Measurements from ENCODE around the gene COL20A1. TPM values are rescaled to one million over a fixed set of nuclear protein-coding genes. Genes with fewer than 3 reads are reported as not detected.
"Not testable (repeated sequence)": the region's sequence is repeated elsewhere in the genome, so short reads cannot be mapped to it uniquely, and the experiment has no call there.

COL20A1 gene
- total RNA-seq, 1 donor from 2014 or later = not detected

DNA sequence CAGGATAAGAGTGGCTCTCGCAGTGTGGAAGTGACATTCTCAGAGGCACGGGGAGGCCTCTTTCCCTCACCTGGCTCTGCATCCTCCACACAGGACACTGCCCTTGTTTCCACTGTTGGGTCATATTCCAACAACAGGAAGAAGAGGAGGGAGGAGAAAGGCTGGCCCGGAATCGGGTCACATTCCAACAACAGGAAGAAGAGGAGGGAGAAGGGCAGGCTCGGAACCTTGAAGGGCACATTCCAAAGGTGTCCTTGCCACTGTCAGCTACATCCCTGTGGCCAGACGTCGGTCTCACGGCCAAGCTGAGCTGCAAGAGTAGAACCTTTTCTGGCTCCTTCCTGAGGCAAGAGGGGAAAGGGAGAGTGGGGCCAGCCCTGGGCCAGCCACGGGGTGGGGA lies 42.7 kb downstream of the COL20A1 start:
- TF ChIP-seq, protein P1, sequence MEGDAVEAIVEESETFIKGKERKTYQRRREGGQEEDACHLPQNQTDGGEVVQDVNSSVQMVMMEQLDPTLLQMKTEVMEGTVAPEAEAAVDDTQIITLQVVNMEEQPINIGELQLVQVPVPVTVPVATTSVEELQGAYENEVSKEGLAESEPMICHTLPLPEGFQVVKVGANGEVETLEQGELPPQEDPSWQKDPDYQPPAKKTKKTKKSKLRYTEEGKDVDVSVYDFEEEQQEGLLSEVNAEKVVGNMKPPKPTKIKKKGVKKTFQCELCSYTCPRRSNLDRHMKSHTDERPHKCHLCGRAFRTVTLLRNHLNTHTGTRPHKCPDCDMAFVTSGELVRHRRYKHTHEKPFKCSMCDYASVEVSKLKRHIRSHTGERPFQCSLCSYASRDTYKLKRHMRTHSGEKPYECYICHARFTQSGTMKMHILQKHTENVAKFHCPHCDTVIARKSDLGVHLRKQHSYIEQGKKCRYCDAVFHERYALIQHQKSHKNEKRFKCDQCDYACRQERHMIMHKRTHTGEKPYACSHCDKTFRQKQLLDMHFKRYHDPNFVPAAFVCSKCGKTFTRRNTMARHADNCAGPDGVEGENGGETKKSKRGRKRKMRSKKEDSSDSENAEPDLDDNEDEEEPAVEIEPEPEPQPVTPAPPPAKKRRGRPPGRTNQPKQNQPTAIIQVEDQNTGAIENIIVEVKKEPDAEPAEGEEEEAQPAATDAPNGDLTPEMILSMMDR (IDR thresholded peaks at IDR 0.05) = no peak
- no peak for DNase-seq (ENCODE audit: extremely low spot score, unreplicated experiment)
- no peak overlapping the region for H3K4me3 Mint-ChIP-seq (ENCODE audit: unreplicated experiment)
- H3K27ac Mint-ChIP-seq (ENCODE audit: unreplicated experiment) = no peak overlapping the region
- H3K4me1 Mint-ChIP-seq (ENCODE audit: unreplicated experiment) = peaks cover 26% of the 10 kb centered on the region
- no peaks in the 10 kb centered on the region for H3K36me3 Mint-ChIP-seq (ENCODE audit: unreplicated experiment)
- peaks cover 30% of the 10 kb centered on the region for H3K27me3 Mint-ChIP-seq (ENCODE audit: unreplicated experiment)
- H3K9me3 Mint-ChIP-seq (ENCODE audit: unreplicated experiment) = peaks cover 3% of the 10 kb centered on the region

DNA sequence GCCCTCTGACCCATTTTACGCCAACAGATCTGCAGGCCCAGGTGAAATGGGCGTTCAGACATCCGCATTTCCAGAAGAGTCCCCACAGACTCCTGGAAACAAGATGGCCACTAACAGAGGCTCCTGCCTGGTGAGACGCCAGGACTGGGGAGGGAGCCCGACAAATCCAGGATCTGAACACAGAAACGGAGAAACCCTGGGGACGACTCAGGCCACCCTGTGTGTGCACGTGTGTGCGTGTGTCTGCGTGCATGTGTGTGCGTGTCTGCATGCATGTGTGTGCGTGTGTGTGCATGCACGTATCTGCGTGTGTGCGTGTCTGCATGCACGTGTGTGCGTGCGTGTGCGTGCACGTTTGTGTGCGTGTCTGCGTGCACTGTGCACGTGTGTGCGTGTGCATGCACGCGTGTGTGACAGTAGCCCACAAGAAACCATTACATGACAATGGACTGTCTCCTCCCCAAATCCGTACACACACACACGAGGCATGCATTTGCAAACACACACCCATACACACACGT lies 43.3 kb downstream of the COL20A1 start:
- Mint-ChIP-seq H3K9me3 (ENCODE audit: unreplicated experiment) (peaks cover 3% of the 10 kb centered on the region), H3K4me3 (ENCODE audit: unreplicated experiment) (no peak overlapping the region), H3K27ac (ENCODE audit: unreplicated experiment) (no peak overlapping the region), H3K4me1 (ENCODE audit: unreplicated experiment) (peaks cover 26% of the 10 kb centered on the region), H3K36me3 (ENCODE audit: unreplicated experiment) (no peaks in the 10 kb centered on the region), H3K27me3 (ENCODE audit: unreplicated experiment) (peaks cover 36% of the 10 kb centered on the region)
- DNase-seq (ENCODE audit: extremely low spot score, unreplicated experiment) = no peak
- TF ChIP-seq, protein P1 (IDR thresholded peaks at IDR 0.05) = no peak

DNA sequence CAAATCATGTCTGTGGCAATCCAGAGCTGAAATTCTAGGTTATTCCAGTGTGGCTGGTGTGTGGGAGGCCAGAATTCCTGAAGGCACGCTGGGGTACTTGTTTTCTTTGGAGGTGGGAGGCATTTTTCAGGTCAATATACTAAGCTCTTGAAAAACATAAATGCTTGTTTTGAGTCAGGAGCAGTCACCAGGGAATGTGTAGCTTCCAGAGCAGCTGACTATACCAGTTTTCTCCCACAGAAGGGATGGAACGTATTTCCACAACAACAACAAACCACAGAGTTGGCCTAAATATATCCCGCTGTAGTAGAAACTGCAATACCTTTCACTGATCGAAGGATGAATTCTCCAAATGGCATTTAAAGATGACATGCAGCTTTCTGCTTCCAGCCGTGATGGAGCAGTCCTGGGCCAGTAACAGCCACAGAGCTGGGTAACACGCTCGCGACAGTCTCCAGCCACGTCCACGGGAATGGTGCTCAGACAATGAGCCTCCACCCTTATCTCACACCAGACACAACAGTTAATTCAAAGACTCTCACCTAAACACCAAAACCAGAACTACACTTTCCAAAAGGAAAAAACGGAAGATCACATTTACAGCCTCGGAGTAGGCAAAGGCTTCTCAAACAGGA lies 44.9 kb downstream of the COL20A1 start:
- Mint-ChIP-seq H3K27ac (ENCODE audit: unreplicated experiment) (peak overlapping the region; percentile 4), H3K27me3 (ENCODE audit: unreplicated experiment) (peaks cover 48% of the 10 kb centered on the region), H3K9me3 (ENCODE audit: unreplicated experiment) (no peaks in the 10 kb centered on the region), H3K4me1 (ENCODE audit: unreplicated experiment) (peaks cover 26% of the 10 kb centered on the region), H3K36me3 (ENCODE audit: unreplicated experiment) (no peaks in the 10 kb centered on the region), H3K4me3 (ENCODE audit: unreplicated experiment) (no peak overlapping the region)
- no peak for DNase-seq (ENCODE audit: extremely low spot score, unreplicated experiment)
- TF ChIP-seq, protein P1 (IDR thresholded peaks at IDR 0.05) = no peak

DNA sequence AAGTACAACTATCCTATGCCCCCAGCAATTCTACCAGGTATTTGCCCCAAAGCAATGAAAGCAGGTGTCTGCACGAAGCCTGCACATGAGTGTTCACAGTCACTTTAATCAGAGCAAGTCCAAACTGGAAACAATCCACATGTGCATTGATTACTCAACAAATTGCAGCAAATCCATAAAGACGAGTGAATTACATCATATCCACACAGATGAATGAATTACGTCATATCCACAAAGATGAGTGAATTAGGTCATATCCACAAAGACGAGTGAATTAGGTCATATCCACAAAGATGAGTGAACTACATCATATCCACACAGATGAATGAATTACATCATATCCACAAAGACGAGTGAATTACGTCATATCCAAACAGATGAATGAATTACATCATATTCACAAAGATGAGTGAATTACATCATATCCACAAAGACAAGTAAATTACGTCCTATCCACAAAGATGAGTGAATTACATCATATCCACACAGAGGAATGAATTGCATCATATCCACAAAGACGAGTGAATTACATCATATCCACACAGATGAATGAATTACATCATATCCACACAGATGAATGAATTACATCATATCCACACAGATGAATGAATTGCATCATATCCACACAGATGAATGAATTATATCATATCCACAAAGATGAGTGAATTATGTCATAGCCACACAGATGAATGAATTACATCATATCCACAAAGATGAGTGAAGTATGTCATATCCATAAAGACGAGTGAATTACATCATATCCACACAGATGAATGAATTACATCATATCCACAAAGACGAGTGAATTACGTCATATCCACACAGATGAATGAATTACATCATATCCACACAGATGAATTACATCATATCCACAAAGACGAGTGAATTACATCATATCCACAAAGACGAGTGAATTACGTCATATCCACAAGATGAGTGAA lies 46.4 kb downstream of the COL20A1 start:
- not testable (repeated sequence) for H3K4me3 Mint-ChIP-seq (ENCODE audit: unreplicated experiment); H3K9me3 Mint-ChIP-seq (ENCODE audit: unreplicated experiment); DNase-seq (ENCODE audit: extremely low spot score, unreplicated experiment); H3K27ac Mint-ChIP-seq (ENCODE audit: unreplicated experiment); H3K36me3 Mint-ChIP-seq (ENCODE audit: unreplicated experiment)
- H3K4me1 Mint-ChIP-seq (ENCODE audit: unreplicated experiment) = peaks cover 26% of the 10 kb centered on the region
- peaks cover 51% of the 10 kb centered on the region for H3K27me3 Mint-ChIP-seq (ENCODE audit: unreplicated experiment)

DNA sequence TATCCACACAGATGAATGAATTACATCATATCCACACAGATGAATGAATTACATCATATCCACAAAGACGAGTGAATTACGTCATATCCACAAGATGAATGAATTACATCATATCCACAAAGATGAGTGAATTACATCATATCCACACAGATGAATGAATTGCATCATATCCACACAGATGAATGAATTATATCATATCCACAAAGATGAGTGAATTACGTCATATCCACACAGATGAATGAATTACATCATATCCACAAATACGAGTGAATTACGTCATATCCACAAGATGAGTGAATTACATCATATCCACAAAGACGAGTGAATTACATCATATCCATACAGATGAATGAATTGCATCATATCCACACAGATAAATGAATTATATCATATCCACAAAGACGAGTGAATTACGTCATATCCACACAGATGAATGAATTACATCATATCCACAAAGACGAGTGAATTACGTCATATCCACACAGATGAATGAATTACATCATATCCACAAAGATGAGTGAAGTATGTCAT lies 47.2 kb downstream of the COL20A1 start:
- not testable (repeated sequence) for H3K9me3 Mint-ChIP-seq (ENCODE audit: unreplicated experiment); H3K4me3 Mint-ChIP-seq (ENCODE audit: unreplicated experiment); DNase-seq (ENCODE audit: extremely low spot score, unreplicated experiment); H3K36me3 Mint-ChIP-seq (ENCODE audit: unreplicated experiment); H3K27ac Mint-ChIP-seq (ENCODE audit: unreplicated experiment)
- Mint-ChIP-seq H3K27me3 (ENCODE audit: unreplicated experiment) (peaks cover 51% of the 10 kb centered on the region), H3K4me1 (ENCODE audit: unreplicated experiment) (peaks cover 26% of the 10 kb centered on the region)

All from osteocyte (in vitro differentiated cells).